Erythroblast (primary cell): ENCODE measurements around the gene SSR1.

Experiments used
- GATA1 ChIP-seq: IDR thresholded peaks from 2 replicates; pipeline ENCODE4 v1.6.1; 2011; ENCODE audit warnings: low read depth, mild to moderate bottlenecking, control low read depth, low read length, moderate library complexity
- POLR2A ChIP-seq: IDR thresholded peaks from 2 replicates; pipeline ENCODE4 v1.6.1; 2011; ENCODE audit warnings: mild to moderate bottlenecking, low read length

GRCh38 chr6:7283676-7284075 is 29.3 kb downstream of the SSR1 start:
- TF ChIP-seq POLR2A (no peak), GATA1 (no peak)
